Endothelial cell of umbilical vein (primary cell): ENCODE data around the gene SLC12A7. TPM values are rescaled to one million over a fixed set of nuclear protein-coding genes. Genes with fewer than 3 reads are reported as not detected.
"Not testable (repeated sequence)": the region's sequence is repeated elsewhere in the genome, so short reads cannot be mapped to it uniquely, and the experiment has no call there.

Experiments
- BruUV-seq: library from RNA; stranded (reverse); fragments of 400-500 nt; replicated peaks from 2 replicates; lab custom pipeline; 2021; lab: Mats Ljungman, UMichigan
- CTCF ChIA-PET: fragments of 300-600, 350-600 bp; sonication (Branson Sonifier 250); formaldehyde crosslinking; loops from one replicate; lab custom pipeline; 2021; ENCODE audit warnings: antibody characterized with exemption, inconsistent platforms; lab: Charles Lee
- POLR2A ChIA-PET: fragments of 300-600, 350-600 bp; sonication (Branson Sonifier 250); formaldehyde crosslinking; loops from one replicate; lab custom pipeline; 2021; ENCODE audit warnings: antibody characterized with exemption, inconsistent platforms; lab: Charles Lee
- DNase-seq: peaks from one replicate; pipeline ENCODE4 v3.0.0-alpha.2; 2011; ENCODE audit warnings: low read depth, low spot score
- FAIRE-seq: peaks from 2 replicates; lab custom pipeline; 2011; peaks lifted over from hg19 to GRCh38; lab: Jason Lieb, UNC
- H2AFZ ChIP-seq: 2 replicates; pipeline ENCODE4 v1.6.0; 2012; ENCODE audit warnings: low read depth, low read length, control low read depth, inconsistent platforms
- H3K27ac ChIP-seq: 2 replicates; pipeline ENCODE4 v1.5.1; 2011; ENCODE audit warnings: low read depth, mild to moderate bottlenecking, control low read depth, low read length, moderate library complexity; ENCODE audit not compliant: insufficient read depth
- H3K27me3 ChIP-seq, 2 experiments: 2 replicates each; pipeline versions ENCODE4 v1.6.0 to v1.6.1; 2011; ENCODE audit warnings: low read length in 2 of 2, mixed read lengths in 1 of 2; ENCODE audit not compliant: control insufficient read depth in 2 of 2, insufficient read depth in 2 of 2
- H3K36me3 ChIP-seq, 2 experiments: 2 replicates in 1 of 2; 3 replicates in 1 of 2; pipeline ENCODE4 v1.5.1; 2011; ENCODE audit warnings: low read length in 2 of 2, mild to moderate bottlenecking in 1 of 2, moderate library complexity in 1 of 2; ENCODE audit not compliant: control insufficient read depth in 2 of 2, insufficient read depth in 2 of 2; ENCODE audit errors: extremely low read depth in 1 of 2
- H3K4me1 ChIP-seq: 3 replicates; pipeline ENCODE4 v1.5.1; 2011; ENCODE audit warnings: mild to moderate bottlenecking, low read length; ENCODE audit not compliant: control insufficient read depth, insufficient read depth; ENCODE audit errors: extremely low read depth
- H3K4me2 ChIP-seq: 2 replicates; pipeline ENCODE4 v1.6.1; 2011; ENCODE audit warnings: low read length, control low read depth, mixed read lengths; ENCODE audit not compliant: insufficient read depth
- H3K4me3 ChIP-seq, 3 experiments: fragments of 200-600 bp in 1 of 3; sonication (generic), shearing (Covaris generic) in 1 of 3; replicated peaks in 1 of 3; 2 replicates each; pipeline ENCODE4 v1.5.1; 2011 to 2016; ENCODE audit warnings: control low read depth in 3 of 3, low read length in 3 of 3, mild to moderate bottlenecking in 2 of 3, inconsistent platforms in 1 of 3, low read depth in 1 of 3, moderate library complexity in 1 of 3; ENCODE audit not compliant: insufficient read depth in 1 of 3
- H3K79me2 ChIP-seq: 2 replicates; pipeline ENCODE4 v1.6.0; 2012; ENCODE audit warnings: low read length, inconsistent platforms; ENCODE audit not compliant: control insufficient read depth, insufficient read depth
- H3K9ac ChIP-seq: replicated peaks from 2 replicates; pipeline ENCODE3; 2011; ENCODE audit warnings: low read length, control low read depth; ENCODE audit not compliant: insufficient read depth; ENCODE audit errors: extremely low read depth
- H3K9me1 ChIP-seq: replicated peaks from 3 replicates; pipeline ENCODE4 v1.6.0; 2011; ENCODE audit warnings: mild to moderate bottlenecking, low read length; ENCODE audit not compliant: control insufficient read depth, insufficient read depth; ENCODE audit errors: extremely low read depth
- H3K9me3 ChIP-seq: replicated peaks from 2 replicates; pipeline ENCODE4 v1.5.1; 2012; ENCODE audit warnings: low read length, inconsistent platforms; ENCODE audit not compliant: control insufficient read depth, insufficient read depth
- H4K20me1 ChIP-seq: replicated peaks from 2 replicates; pipeline ENCODE3; 2011; ENCODE audit warnings: mild to moderate bottlenecking, low read length; ENCODE audit not compliant: control insufficient read depth, insufficient read depth; ENCODE audit errors: extremely low read depth
- CTCF ChIP-seq, 2 donors: IDR thresholded peaks; 1 replicate in 1 of 2; 2 replicates in 1 of 2; pipeline ENCODE4 v1.5.1; 2011; ENCODE audit warnings: low read length in 2 of 2, mild to moderate bottlenecking in 2 of 2, moderate library complexity in 2 of 2, control low read depth in 1 of 2, inconsistent platforms in 1 of 2, low read depth in 1 of 2; ENCODE audit not compliant: insufficient read depth in 1 of 2; ENCODE audit errors: extremely low read depth in 1 of 2
- EZH2 ChIP-seq: IDR thresholded peaks from 2 replicates; pipeline ENCODE4 v1.6.1; 2012; ENCODE audit warnings: borderline replicate concordance, low read depth, mild to moderate bottlenecking, moderate library complexity, low read length, inconsistent platforms; ENCODE audit not compliant: severe bottlenecking
- FOS ChIP-seq: IDR thresholded peaks from 2 replicates; pipeline ENCODE4 v1.6.1; 2011; ENCODE audit warnings: mild to moderate bottlenecking, low read length, moderate library complexity, borderline replicate concordance; ENCODE audit not compliant: insufficient read depth
- GATA2 ChIP-seq: IDR thresholded peaks from 2 replicates; pipeline ENCODE4 v1.7.0; 2011; ENCODE audit warnings: low read depth, mild to moderate bottlenecking, moderate library complexity, mixed read lengths, low read length; ENCODE audit not compliant: insufficient read length, insufficient read depth
- JUN ChIP-seq: IDR thresholded peaks from 2 replicates; pipeline ENCODE4 v1.6.1; 2011; ENCODE audit warnings: borderline replicate concordance, low read depth; ENCODE audit not compliant: insufficient read length, insufficient read depth
- MAX ChIP-seq: IDR thresholded peaks from 2 replicates; pipeline ENCODE4 v1.6.1; 2011; ENCODE audit not compliant: insufficient read depth, insufficient read length
- MYC ChIP-seq: IDR thresholded peaks from one replicate; pipeline ENCODE4 v1.6.1; 2011; ENCODE audit warnings: mild to moderate bottlenecking, low read depth, low read length
- POLR2A ChIP-seq: IDR thresholded peaks from 2 replicates; pipeline ENCODE4 v1.6.1; 2012; ENCODE audit warnings: low read depth, mild to moderate bottlenecking, control low read depth, low read length
- POLR2AphosphoS5 ChIP-seq: IDR thresholded peaks from 2 replicates; pipeline ENCODE4 v1.6.1; 2012; ENCODE audit warnings: low read depth, mild to moderate bottlenecking, control low read depth, low read length, moderate library complexity; ENCODE audit not compliant: insufficient read depth
- dilution Hi-C: fragments of 300-500 bp; cut with MboI; formaldehyde crosslinking; loops from one replicate; pipeline ENCODE4 v1.15.0; 2019; ENCODE audit warnings: low sequenced_read_pairs; ENCODE audit not compliant: extremely low pct_ligation_motif_present
- intact Hi-C: fragments of 100-400 bp; cut with micrococcal nuclease; formaldehyde crosslinking; loops from one replicate; pipeline ENCODE4 v1.10.0; 2022
- polyA plus RNA-seq, 4 experiments: library from polyadenylated mRNA; depleted of rRNA in 3 of 4; stranded (reverse) in 3 of 4; unstranded in 1 of 4; fragments of >200 nt; gene quantifications; 2 replicates each; pipeline versions ENCODE4 v1.2.1 to v1.2.3, GENCODE V29; 2011 to 2012; ENCODE audit warnings: missing spikeins in 1 of 4
- total RNA-seq: library from RNA; stranded (reverse); gene quantifications from 2 replicates; pipeline ENCODE4 v1.2.3, GENCODE V29; 2021

The SLC12A7 gene
- total and polyA plus RNA-seq, 2 donors (not counting 3 experiments of a cell fraction or from before 2014, with no cell fraction given), result 16.4 to 38.8 TPM

GRCh38 chr5:1157461-1157986, 45.7 kb upstream of the SLC12A7 start:
- CTCF ChIA-PET, result interaction anchor here (0.9 kb wide), 1 partner anchor 217 kb away, joined by 3 read pairs; no protein-coding TSS in a partner anchor
- POLR2A ChIA-PET, H4K20me1 ChIP-seq, H3K27ac ChIP-seq, H3K4me1 ChIP-seq, H3K4me2 ChIP-seq, H2AFZ ChIP-seq, DNase-seq, BruUV-seq, dilution Hi-C loops, H3K9ac ChIP-seq, H3K4me3 ChIP-seq, H3K36me3 ChIP-seq, H3K9me1 ChIP-seq, intact Hi-C loops, H3K79me2 ChIP-seq, FAIRE-seq, H3K9me3 ChIP-seq: not testable (repeated sequence)
- H3K27me3 ChIP-seq, result peaks cover 20 to 23% of the 10 kb centered on the region in 2 experiments

GRCh38 chr5:1156754-1157460, 45.0 kb upstream of the SLC12A7 start:
- FAIRE-seq, result no peak
- dilution Hi-C loops, result no loop called here
- no peaks in the 10 kb centered on the region for H3K4me1 ChIP-seq

More at GRCh38 chr5:1156754-1157460, 45.0 kb upstream of the SLC12A7 start:
- Histone ChIP-seq H3K27ac (no peak overlapping the region), H3K79me2 (no peaks in the 10 kb centered on the region), H3K4me2 (no peak overlapping the region), H3K9ac (no peak overlapping the region), H3K27me3 (peaks cover 20 to 23% of the 10 kb centered on the region in 2 experiments), H3K9me3 (no peaks in the 10 kb centered on the region), H3K4me3 (no peak overlapping the region), H4K20me1 (no peaks in the 10 kb centered on the region), H3K9me1 (no peaks in the 10 kb centered on the region), H3K36me3 (no peaks in the 10 kb centered on the region), H2AFZ (no peak overlapping the region)
- DNase-seq, result no peak
- POLR2A ChIA-PET, result no interaction called here
- intact Hi-C loops, result no loop called here
- CTCF ChIA-PET, result interaction anchor here (0.9 kb wide), 1 partner anchor 217 kb away, joined by 3 read pairs; no protein-coding TSS in a partner anchor
- BruUV-seq, result no TSS peak
- TF ChIP-seq CTCF (IDR thresholded peaks at IDR 0.05; ENCODE audit: extremely low read depth in 1 of 2, insufficient read depth in 1 of 2, low read depth in 1 of 2, low read length in 2 of 2), result no peak
- no peak for TF ChIP-seq MYC
- TF ChIP-seq POLR2A, result no peak
- no peak for TF ChIP-seq FOS
- TF ChIP-seq MAX, result no peak
- no peak for TF ChIP-seq JUN
- TF ChIP-seq EZH2, result no peak
- TF ChIP-seq POLR2AphosphoS5, result no peak
- TF ChIP-seq GATA2, result no peak
